GM18907 (cell line): ENCODE results near the gene EPHB1.

Source experiments
- ATAC-seq: cut with Tn5 transposase; IDR thresholded peaks from one replicate; pipeline ENCODE4 v1.9.1; 2021; ENCODE audit warnings: mild to moderate bottlenecking, moderate library complexity; ENCODE audit not compliant: unreplicated experiment

The EPHB1 gene

GRCh38 chr3:135271177-135272025, 476.3 kb downstream of the EPHB1 start:
- ATAC-seq = no peak

GRCh38 chr3:135272026-135272669, 477.1 kb downstream of the EPHB1 start:
- ATAC-seq = no peak

GRCh38 chr3:135292162-135292561, 497.1 kb downstream of the EPHB1 start:
- no peak for ATAC-seq

GRCh38 chr3:135301670-135302069, 506.6 kb downstream of the EPHB1 start:
- no peak for ATAC-seq

- ATAC-seq = no peak
Measured at GRCh38 chr3:135304378-135304777, 509.3 kb downstream of the EPHB1 start.
